ENCODE measurements around the gene GTF3A.

Gene GTF3A

DNA sequence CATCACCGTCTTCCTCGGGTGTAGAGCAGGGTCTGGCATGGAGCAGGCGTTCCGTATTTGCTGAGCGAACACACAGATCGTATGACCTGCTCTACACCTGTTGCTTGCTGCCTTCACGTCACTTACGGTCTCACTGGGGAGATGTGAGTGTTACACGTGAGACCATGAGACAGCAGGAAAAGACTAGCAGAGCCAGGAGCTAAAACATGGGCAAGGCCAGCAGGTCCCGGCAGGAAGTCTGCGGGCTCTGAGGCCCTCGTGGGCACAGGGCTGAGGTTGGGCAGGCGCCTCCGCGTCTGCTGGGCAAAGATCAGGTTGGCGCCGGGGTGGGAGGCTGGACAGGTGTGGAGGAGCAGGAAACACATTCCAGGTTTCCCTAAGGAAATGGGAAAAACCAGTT is 19.7 kb upstream of the GTF3A start:
- H3K4me3 ChIP-seq (ENCODE audit: control insufficient read depth, low read depth, low read length): no peak overlapping the region
- TF ChIP-seq, protein P1, sequence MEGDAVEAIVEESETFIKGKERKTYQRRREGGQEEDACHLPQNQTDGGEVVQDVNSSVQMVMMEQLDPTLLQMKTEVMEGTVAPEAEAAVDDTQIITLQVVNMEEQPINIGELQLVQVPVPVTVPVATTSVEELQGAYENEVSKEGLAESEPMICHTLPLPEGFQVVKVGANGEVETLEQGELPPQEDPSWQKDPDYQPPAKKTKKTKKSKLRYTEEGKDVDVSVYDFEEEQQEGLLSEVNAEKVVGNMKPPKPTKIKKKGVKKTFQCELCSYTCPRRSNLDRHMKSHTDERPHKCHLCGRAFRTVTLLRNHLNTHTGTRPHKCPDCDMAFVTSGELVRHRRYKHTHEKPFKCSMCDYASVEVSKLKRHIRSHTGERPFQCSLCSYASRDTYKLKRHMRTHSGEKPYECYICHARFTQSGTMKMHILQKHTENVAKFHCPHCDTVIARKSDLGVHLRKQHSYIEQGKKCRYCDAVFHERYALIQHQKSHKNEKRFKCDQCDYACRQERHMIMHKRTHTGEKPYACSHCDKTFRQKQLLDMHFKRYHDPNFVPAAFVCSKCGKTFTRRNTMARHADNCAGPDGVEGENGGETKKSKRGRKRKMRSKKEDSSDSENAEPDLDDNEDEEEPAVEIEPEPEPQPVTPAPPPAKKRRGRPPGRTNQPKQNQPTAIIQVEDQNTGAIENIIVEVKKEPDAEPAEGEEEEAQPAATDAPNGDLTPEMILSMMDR (conservative IDR thresholded peaks at IDR 0.05; ENCODE audit: control insufficient read depth, insufficient read depth, low read depth, low read length): no peak
- no peak for DNase-seq (ENCODE audit: low read depth)

DNA sequence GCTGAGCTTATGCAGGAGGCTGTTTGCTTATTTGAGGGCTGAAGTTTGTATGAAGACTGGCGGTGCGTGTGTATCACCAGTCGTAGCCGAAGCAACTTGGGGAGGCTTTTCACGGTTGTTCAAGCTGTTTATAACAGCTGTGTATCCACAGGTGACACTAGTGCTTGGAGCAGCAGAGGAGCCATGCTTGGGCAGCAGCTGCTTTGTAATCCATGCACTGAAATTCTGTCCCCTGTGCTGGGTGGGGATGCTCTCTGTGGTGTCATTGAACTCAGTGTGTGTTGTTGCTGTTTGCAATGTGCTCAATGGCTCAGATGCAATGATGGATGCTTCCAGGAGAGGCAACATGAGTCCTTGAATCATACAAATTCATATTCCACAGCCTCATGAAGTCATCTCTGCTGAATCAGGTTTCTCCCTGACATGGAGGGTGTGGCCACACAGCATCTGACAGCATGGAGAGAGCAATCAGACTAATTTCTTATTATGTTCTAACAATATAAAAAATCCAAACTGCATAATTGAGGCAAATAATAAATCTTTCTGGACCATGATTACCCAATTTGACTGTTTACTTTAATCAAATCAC is 18.8 kb upstream of the GTF3A start:
- no peak overlapping the region for H3K4me3 ChIP-seq (ENCODE audit: control insufficient read depth, low read depth, low read length)
- TF ChIP-seq, protein P1 (conservative IDR thresholded peaks at IDR 0.05; ENCODE audit: control insufficient read depth, insufficient read depth, low read depth, low read length): no peak
- DNase-seq (ENCODE audit: low read depth): no peak

DNA sequence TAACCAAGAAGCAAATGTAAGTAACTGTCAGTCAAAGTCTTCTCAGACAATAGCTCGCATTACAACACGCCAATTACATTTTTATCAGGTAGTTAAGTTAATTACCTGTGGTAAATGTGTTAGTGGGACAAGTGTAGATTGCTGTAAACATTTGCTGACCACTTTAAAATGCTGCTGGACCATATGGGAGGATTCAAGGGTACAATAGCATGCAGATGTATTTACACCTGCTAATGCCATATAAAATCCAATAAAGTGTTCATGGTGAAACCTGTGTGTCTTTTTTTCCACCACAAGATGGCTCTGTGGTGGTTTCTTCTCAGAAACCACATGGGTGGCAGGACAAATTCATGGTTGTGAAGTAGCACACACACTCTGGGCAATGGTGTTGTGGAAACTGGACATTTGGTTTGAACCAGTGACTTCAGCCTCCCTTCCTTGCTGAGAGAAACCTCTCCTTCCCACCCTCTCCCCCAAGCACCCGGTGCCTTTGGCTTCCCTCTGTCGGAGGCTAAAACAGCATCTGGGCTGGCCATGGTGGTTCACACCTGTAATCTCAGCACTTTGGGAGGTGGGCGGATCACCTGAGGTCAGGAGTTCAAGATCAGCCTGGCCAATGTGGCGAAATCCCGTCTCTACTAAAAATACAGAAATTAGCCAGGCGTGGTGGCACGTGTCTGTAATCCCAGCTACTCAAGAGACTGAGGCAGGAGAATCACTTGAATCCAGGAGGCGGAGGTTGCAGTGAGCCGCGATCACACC is 18.1 kb upstream of the GTF3A start:
- TF ChIP-seq, protein P1 (conservative IDR thresholded peaks at IDR 0.05; ENCODE audit: control insufficient read depth, insufficient read depth, low read depth, low read length): peak; percentile 57
- DNase-seq (ENCODE audit: low read depth): peak; percentile 52
- H3K4me3 ChIP-seq (ENCODE audit: control insufficient read depth, low read depth, low read length): no peak overlapping the region

DNA sequence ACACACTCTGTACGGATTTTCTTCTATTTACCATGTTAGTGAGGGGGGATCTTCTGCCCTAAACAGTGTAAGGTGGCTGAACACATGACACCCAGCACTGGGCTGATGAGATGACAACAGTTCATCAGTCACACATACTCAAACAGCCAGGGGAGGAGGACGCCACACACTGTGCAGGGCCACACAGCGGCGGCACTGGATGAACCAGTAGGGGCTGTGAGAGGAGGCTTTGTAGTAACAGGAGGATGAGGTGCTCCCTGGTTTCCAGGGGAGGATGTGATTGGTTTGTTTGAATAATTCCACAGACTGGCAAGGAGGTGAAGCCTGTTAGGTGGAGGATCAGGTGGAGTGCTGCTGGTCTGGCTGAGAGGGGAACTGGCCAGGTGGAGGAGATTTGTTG is 16.3 kb upstream of the GTF3A start:
- DNase-seq (ENCODE audit: low read depth): no peak
- TF ChIP-seq, protein P1 (conservative IDR thresholded peaks at IDR 0.05; ENCODE audit: control insufficient read depth, insufficient read depth, low read depth, low read length): no peak
- no peak overlapping the region for H3K4me3 ChIP-seq (ENCODE audit: control insufficient read depth, low read depth, low read length)

DNA sequence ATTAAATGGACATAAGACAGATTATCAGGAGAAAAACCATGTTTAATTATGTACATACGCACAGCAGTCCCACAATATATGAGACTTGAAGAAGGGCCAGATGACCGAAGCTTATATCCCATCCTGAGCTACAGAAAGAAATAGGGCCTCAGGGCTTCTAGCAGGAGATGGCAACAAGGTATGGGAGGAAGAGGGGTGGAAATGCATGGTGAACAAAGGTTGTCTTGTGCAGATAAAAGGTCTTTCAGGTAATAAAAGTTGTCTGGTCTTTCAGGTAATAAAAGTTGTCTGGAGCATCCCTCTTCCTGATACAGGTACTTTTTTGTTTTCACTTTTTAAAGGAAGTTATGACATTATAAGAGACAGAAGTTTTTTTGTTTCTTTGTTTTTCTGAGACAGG is 15.4 kb upstream of the GTF3A start:
- no peak for DNase-seq (ENCODE audit: low read depth)
- TF ChIP-seq, protein P1 (conservative IDR thresholded peaks at IDR 0.05; ENCODE audit: control insufficient read depth, insufficient read depth, low read depth, low read length): no peak
- H3K4me3 ChIP-seq (ENCODE audit: control insufficient read depth, low read depth, low read length): no peak overlapping the region

DNA sequence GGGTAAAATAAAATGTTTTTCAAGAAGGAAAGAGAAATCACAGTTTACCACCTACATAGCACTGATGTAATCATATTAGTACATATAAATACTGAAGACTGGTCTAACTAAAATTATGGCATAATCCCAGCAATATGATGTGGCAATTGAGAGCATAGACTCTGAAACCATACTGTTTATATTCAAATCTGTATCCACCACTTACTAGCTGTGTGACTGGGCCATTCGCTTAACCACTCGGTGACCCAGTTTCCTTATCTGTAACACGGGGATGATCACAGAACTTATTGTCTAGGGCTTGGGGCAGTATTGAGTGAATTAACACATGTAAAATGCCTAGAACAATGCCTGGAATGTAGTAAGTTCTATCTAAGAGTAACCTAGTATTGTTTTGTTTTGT is 13.1 kb upstream of the GTF3A start:
- TF ChIP-seq, protein P1 (conservative IDR thresholded peaks at IDR 0.05; ENCODE audit: control insufficient read depth, insufficient read depth, low read depth, low read length): no peak
- H3K4me3 ChIP-seq (ENCODE audit: control insufficient read depth, low read depth, low read length): no peak overlapping the region
- no peak for DNase-seq (ENCODE audit: low read depth)

All from fibroblast of mammary gland (primary cell).